NCI-H345 (cell line): ENCODE measurements around the gene GTF3A.
"Not testable (repeated sequence)": the region's sequence is repeated elsewhere in the genome, so short reads cannot be mapped to it uniquely, and the experiment has no call there.

Experiments
- DNase-seq: peaks from one replicate; lab custom pipeline; 2025; lab: John Stamatoyannopoulos, UW

GTF3A gene

GRCh38 chr13:27424246-27425157 is at the start of gene GTF3A:
GTF3A (plus strand) TSS chr13:27424619.
- DNase-seq, result peak; percentile 78

GRCh38 chr13:27374650-27375049 is 49.8 kb upstream of the GTF3A start:
- peak; percentile 67 for DNase-seq

- DNase-seq, result peak; percentile 12
Measured at GRCh38 chr13:27375686-27376326, 48.6 kb upstream of the GTF3A start.

- no peak for DNase-seq
Measured at GRCh38 chr13:27379126-27379525, 45.3 kb upstream of the GTF3A start.

GRCh38 chr13:27379694-27380641 is 44.5 kb upstream of the GTF3A start:
- DNase-seq, result no peak

- DNase-seq, result no peak
Measured at GRCh38 chr13:27381601-27382000, 42.8 kb upstream of the GTF3A start.

- DNase-seq, result no peak
Measured at GRCh38 chr13:27383104-27383921, 41.1 kb upstream of the GTF3A start.

- no peak for DNase-seq
Measured at GRCh38 chr13:27384285-27384684, 40.1 kb upstream of the GTF3A start.

GRCh38 chr13:27388241-27388640 is 36.2 kb upstream of the GTF3A start:
- DNase-seq, result no peak

- DNase-seq, result no peak
Measured at GRCh38 chr13:27389891-27390290, 34.5 kb upstream of the GTF3A start.

- no peak for DNase-seq
Measured at GRCh38 chr13:27391471-27391870, 32.9 kb upstream of the GTF3A start.

GRCh38 chr13:27393101-27393500 is 31.3 kb upstream of the GTF3A start:
- no peak for DNase-seq

- no peak for DNase-seq
Measured at GRCh38 chr13:27395007-27395510, 29.4 kb upstream of the GTF3A start.

- no peak for DNase-seq
Measured at GRCh38 chr13:27396252-27396846, 28.1 kb upstream of the GTF3A start.

GRCh38 chr13:27398360-27398759 is 26.1 kb upstream of the GTF3A start:
- no peak for DNase-seq

- not testable (repeated sequence) for DNase-seq
Measured at GRCh38 chr13:27400405-27400804, 24.0 kb upstream of the GTF3A start.

GRCh38 chr13:27401210-27401609 is 23.2 kb upstream of the GTF3A start:
- no peak for DNase-seq

- DNase-seq, result no peak
Measured at GRCh38 chr13:27403203-27403678, 21.2 kb upstream of the GTF3A start.

- DNase-seq, result no peak
Measured at GRCh38 chr13:27403727-27404385, 20.6 kb upstream of the GTF3A start.

GRCh38 chr13:27404680-27405079 is 19.7 kb upstream of the GTF3A start:
- DNase-seq, result no peak
